Measurements from ENCODE around the gene CD2AP. TPM values are rescaled to one million over a fixed set of nuclear protein-coding genes. Genes with fewer than 3 reads are reported as not detected.

Gene CD2AP
- total and polyA plus RNA-seq, 4 donors = 5.7 to 22.4 (median 11.5) TPM

- H3K9me3 ChIP-seq (ENCODE audit: control insufficient read depth in 4 of 4, low read length in 3 of 4) = no peaks in the 10 kb centered on the region
- DNase-seq (ENCODE audit: low spot score) = no peak
- no peak overlapping the region for H3K9ac ChIP-seq (ENCODE audit: low read depth in 1 of 2, low read length in 2 of 2)
- no peak overlapping the region for H3K27ac ChIP-seq (ENCODE audit: low read depth in 1 of 2, low read length in 2 of 2)
- TF ChIP-seq EGR1 (IDR thresholded peaks at IDR 0.05; ENCODE audit: low read depth in 2 of 2) = no peak
- TF ChIP-seq HNF4A (conservative IDR thresholded peaks at IDR 0.05) = no peak
- TF ChIP-seq REST (IDR thresholded peaks at IDR 0.05) = no peak
- no peak for TF ChIP-seq SP1 (IDR thresholded peaks at IDR 0.05)
- TF ChIP-seq FOXA2 (IDR thresholded peaks at IDR 0.05) = no peak
- no peak for TF ChIP-seq NR2F2 (IDR thresholded peaks at IDR 0.05)
- no peak for TF ChIP-seq HNF4G (IDR thresholded peaks at IDR 0.05)
- no peak for TF ChIP-seq CTCF (IDR thresholded peaks at IDR 0.05; ENCODE audit: low read depth, low read length, missing input control)
- no peak for TF ChIP-seq ZBTB33 (IDR thresholded peaks at IDR 0.05)
- TF ChIP-seq JUND (IDR thresholded peaks at IDR 0.05) = no peak
- TF ChIP-seq RXRA (IDR thresholded peaks at IDR 0.05) = no peak
- no peak for TF ChIP-seq RAD21 (IDR thresholded peaks at IDR 0.05)
- no peak for TF ChIP-seq ATF3 (IDR thresholded peaks at IDR 0.05)
- no peak for TF ChIP-seq FOXA1 (IDR thresholded peaks at IDR 0.05)
- TF ChIP-seq GABPA (IDR thresholded peaks at IDR 0.05 in 1 of 2, conservative IDR thresholded peaks at IDR 0.05 in 1 of 2) = no peak
- no peak for TF ChIP-seq YY1 (IDR thresholded peaks at IDR 0.05)
- TF ChIP-seq MAX (IDR thresholded peaks at IDR 0.05) = no peak
- TF ChIP-seq TAF1 (conservative IDR thresholded peaks at IDR 0.05) = no peak
- 62% methylated on average over 7 of the region's 7 CpGs for WGBS
- no peaks in the 10 kb centered on the region for H3K36me3 ChIP-seq (ENCODE audit: control insufficient read depth in 4 of 4, insufficient read depth in 3 of 4, low read depth in 1 of 4, low read length in 3 of 4)
- H3K4me3 ChIP-seq (ENCODE audit: low read depth in 1 of 3, low read length in 3 of 3) = no peak overlapping the region
- no peaks in the 10 kb centered on the region for H3K4me1 ChIP-seq (ENCODE audit: control insufficient read depth in 4 of 4, insufficient read depth in 4 of 4, low read length in 3 of 4)
- peaks cover 0 to 2% (median 0%) of the 10 kb centered on the region in 4 donors for H3K27me3 ChIP-seq (ENCODE audit: control insufficient read depth in 4 of 4, insufficient read depth in 4 of 4, low read length in 3 of 4)
Measured at GRCh38 chr6:47655719-47656595, 178.4 kb downstream of the CD2AP start.

Measured in liver (tissue), 9 donors.